HG02970 (cell line): ENCODE data around the gene VPS8.

Experiments used
- ATAC-seq: cut with Tn5 transposase; IDR thresholded peaks from one replicate; pipeline ENCODE4 v1.9.1; 2021; ENCODE audit warnings: mild to moderate bottlenecking, moderate library complexity, moderate number of reproducible peaks; ENCODE audit not compliant: unreplicated experiment, low FRiP score

Gene VPS8

GRCh38 chr3:184780981-184781515, 30.9 kb upstream of the VPS8 start:
- no peak for ATAC-seq

- no peak for ATAC-seq
These were observed 30.2 kb upstream of the VPS8 start for GRCh38 chr3:184781801-184782200.

GRCh38 chr3:184783319-184783718, 28.6 kb upstream of the VPS8 start:
- no peak for ATAC-seq

- no peak for ATAC-seq
These were observed 27.1 kb upstream of the VPS8 start for GRCh38 chr3:184784731-184785500.

- no peak for ATAC-seq
These were observed 26.1 kb upstream of the VPS8 start for GRCh38 chr3:184785890-184786279.

GRCh38 chr3:184786280-184786941, 25.6 kb upstream of the VPS8 start:
- no peak for ATAC-seq

GRCh38 chr3:184788751-184789150, 23.2 kb upstream of the VPS8 start:
- no peak for ATAC-seq

GRCh38 chr3:184789314-184789998, 22.5 kb upstream of the VPS8 start:
- ATAC-seq: no peak

GRCh38 chr3:184791171-184791570, 20.8 kb upstream of the VPS8 start:
- ATAC-seq: no peak

- ATAC-seq: no peak
These were observed 16.3 kb upstream of the VPS8 start for GRCh38 chr3:184795522-184796190.

- no peak for ATAC-seq
These were observed 15.4 kb upstream of the VPS8 start for GRCh38 chr3:184796551-184796950.

- no peak for ATAC-seq
These were observed 15.0 kb upstream of the VPS8 start for GRCh38 chr3:184796954-184797353.

- ATAC-seq: no peak
These were observed 13.8 kb upstream of the VPS8 start for GRCh38 chr3:184798120-184798519.

GRCh38 chr3:184800349-184800930, 11.5 kb upstream of the VPS8 start:
- ATAC-seq: no peak

GRCh38 chr3:184801241-184801785, 10.7 kb upstream of the VPS8 start:
- no peak for ATAC-seq

GRCh38 chr3:184802150-184802549, 9.8 kb upstream of the VPS8 start:
- no peak for ATAC-seq

GRCh38 chr3:184804801-184805200, 7.2 kb upstream of the VPS8 start:
- ATAC-seq: no peak

- ATAC-seq: no peak
These were observed 6.5 kb upstream of the VPS8 start for GRCh38 chr3:184805351-184806038.

- no peak for ATAC-seq
These were observed 5.2 kb upstream of the VPS8 start for GRCh38 chr3:184806567-184807271.
